NCI-H446 (cell line): ENCODE results near the gene AMZ1.
"Not testable (repeated sequence)": the region's sequence is repeated elsewhere in the genome, so short reads cannot be mapped to it uniquely, and the experiment has no call there.

Experiments
- DNase-seq, 2 experiments: peaks; one replicate each; lab custom pipeline; 2025; lab: John Stamatoyannopoulos, UW

AMZ1 gene

GRCh38 chr7:2713370-2713769 is 25.4 kb downstream of the AMZ1 start:
- DNase-seq = no peak

GRCh38 chr7:2713978-2714377 is 26.0 kb downstream of the AMZ1 start:
- no peak for DNase-seq

GRCh38 chr7:2714636-2715035 is 26.6 kb downstream of the AMZ1 start:
- DNase-seq = peak in 1 of 2 experiments; percentile 49

GRCh38 chr7:2715341-2716231 is 27.6 kb downstream of the AMZ1 start:
- no peak for DNase-seq

GRCh38 chr7:2716488-2716887 is 28.5 kb downstream of the AMZ1 start:
- no peak for DNase-seq

- no peak for DNase-seq
Measured at GRCh38 chr7:2716906-2717292, 28.9 kb downstream of the AMZ1 start.

- no peak for DNase-seq
Measured at GRCh38 chr7:2717293-2718261, 29.6 kb downstream of the AMZ1 start.

- DNase-seq = no peak
Measured at GRCh38 chr7:2718296-2718965, 30.4 kb downstream of the AMZ1 start.

- no peak for DNase-seq
Measured at GRCh38 chr7:2719007-2719406, 31.0 kb downstream of the AMZ1 start.

GRCh38 chr7:2720024-2720423 is 32.0 kb downstream of the AMZ1 start:
- DNase-seq = no peak

- DNase-seq = no peak
Measured at GRCh38 chr7:2721842-2722241, 33.8 kb downstream of the AMZ1 start.

GRCh38 chr7:2722591-2722990 is 34.6 kb downstream of the AMZ1 start:
- no peak for DNase-seq

- no peak for DNase-seq
Measured at GRCh38 chr7:2723138-2723850, 35.3 kb downstream of the AMZ1 start.

- not testable (repeated sequence) for DNase-seq
Measured at GRCh38 chr7:2724036-2724435, 36.0 kb downstream of the AMZ1 start.

- DNase-seq = no peak
Measured at GRCh38 chr7:2724453-2725177, 36.6 kb downstream of the AMZ1 start.

GRCh38 chr7:2725178-2726105 is 37.4 kb downstream of the AMZ1 start:
- no peak for DNase-seq

GRCh38 chr7:2726316-2727018 is 38.5 kb downstream of the AMZ1 start:
- DNase-seq = no peak

GRCh38 chr7:2727206-2727605 is 39.2 kb downstream of the AMZ1 start:
- not testable (repeated sequence) for DNase-seq
